Activated naive CD8-positive, alpha-beta T cell treated with anti-CD3 and anti-CD28 coated beads, Interleukin-2, amount 10 ng/mL, durations not matched to agents 7 days and 5 days (primary cell): Measurements from ENCODE around the gene PROSER3. TPM values are rescaled to one million over a fixed set of nuclear protein-coding genes. Genes with fewer than 3 reads are reported as not detected.

ENCODE experiments used
- ATAC-seq: fragments of 150-1000 bp; cut with Tn5 transposase; one replicate; pipeline ENCODE4 v1.10.0; 2021; ENCODE audit warnings: low read depth, moderate library complexity
- POLR2A ChIA-PET: fragments of 350-600 bp; sonication (Branson Sonifier 250); formaldehyde crosslinking; loops from one replicate; lab custom pipeline; 2021; ENCODE audit warnings: antibody characterized with exemption; lab: Charles Lee
- DNase-seq: peaks from one replicate; pipeline ENCODE4 v3.0.0; 2021
- H3K27ac Mint-ChIP-seq: one replicate; pipeline ENCODE4 v1.8.0; 2022; ENCODE audit warnings: mild to moderate bottlenecking, mixed read lengths
- H3K27me3 Mint-ChIP-seq: one replicate; pipeline ENCODE4 v1.8.0; 2022; ENCODE audit warnings: mild to moderate bottlenecking, moderate library complexity, mixed read lengths
- H3K36me3 Mint-ChIP-seq: one replicate; pipeline ENCODE4 v1.8.0; 2021; ENCODE audit warnings: mild to moderate bottlenecking, mixed read lengths
- H3K4me1 Mint-ChIP-seq: one replicate; pipeline ENCODE4 v1.8.0; 2021; ENCODE audit warnings: mixed read lengths
- H3K4me3 Mint-ChIP-seq: one replicate; pipeline ENCODE4 v1.8.0; 2022; ENCODE audit warnings: mild to moderate bottlenecking, moderate library complexity, mixed read lengths
- H3K9me3 Mint-ChIP-seq: one replicate; pipeline ENCODE4 v1.8.0; 2021; ENCODE audit warnings: mixed read lengths
- total RNA-seq, 2 experiments: library from RNA; stranded (reverse); gene quantifications; one replicate each; pipeline ENCODE4 v1.2.3, GENCODE V29; 2021

Gene PROSER3
- total RNA-seq, 2 experiments from 2014 or later: 53.0 to 59.9 TPM

DNA sequence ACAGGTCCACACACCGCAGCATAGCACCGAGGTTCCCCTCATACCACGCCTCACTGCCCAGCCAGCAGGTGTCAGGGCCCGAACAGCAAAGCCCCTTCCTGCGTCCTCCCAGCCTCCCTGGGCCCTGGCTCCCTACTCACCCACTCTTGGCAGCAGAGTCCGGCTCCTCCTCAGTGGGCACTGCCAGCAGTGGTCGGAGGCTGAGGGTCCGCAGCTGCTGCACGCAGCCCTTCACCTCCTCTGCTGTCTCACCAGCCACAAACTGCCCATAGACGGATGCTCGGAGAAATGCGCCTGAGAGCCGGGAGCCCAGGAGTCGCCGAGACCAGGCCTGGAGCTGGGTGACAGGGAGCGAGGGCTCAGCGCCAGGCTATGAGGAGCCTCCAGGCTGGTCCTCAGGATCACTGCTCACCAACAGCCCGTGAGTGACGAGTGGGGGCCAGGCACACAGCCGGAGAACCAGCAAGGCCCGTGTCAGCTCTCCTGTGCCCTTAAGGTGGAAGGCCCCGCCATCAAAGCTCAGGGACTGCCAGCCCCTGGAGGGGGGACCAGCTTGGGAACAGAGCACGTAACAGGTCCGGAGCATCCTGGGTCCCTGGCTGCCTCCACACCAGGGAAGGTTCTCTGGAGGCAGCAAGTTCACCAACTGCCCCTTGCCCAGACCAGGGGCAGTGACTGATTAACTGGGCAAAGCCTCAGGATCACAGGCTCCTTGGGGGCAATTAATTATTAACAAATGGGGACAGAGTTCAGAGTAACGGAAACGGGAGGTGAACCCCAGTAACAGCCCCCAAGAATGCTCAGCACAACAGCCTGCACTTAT, 54.5 kb downstream of the PROSER3 start, which contains the start of gene PRODH2:
Gene PRODH2, minus strand, starts transcription at position 626 of the 823 bp plus-strand sequence. Its CDS starts 40 bp downstream, at position 586.
- no peaks in the 10 kb centered on the region for H3K36me3 Mint-ChIP-seq
- H3K4me1 Mint-ChIP-seq: no peaks in the 10 kb centered on the region
- ATAC-seq: no peak
- peaks cover 22% of the 10 kb centered on the region for H3K27me3 Mint-ChIP-seq
- DNase-seq: no peak
- POLR2A ChIA-PET: no interaction called here
- no peak within 1 kb of the TSS for H3K4me3 Mint-ChIP-seq
- H3K27ac Mint-ChIP-seq: no peak within 1 kb of the TSS
- H3K9me3 Mint-ChIP-seq: no peaks in the 10 kb centered on the region

DNA sequence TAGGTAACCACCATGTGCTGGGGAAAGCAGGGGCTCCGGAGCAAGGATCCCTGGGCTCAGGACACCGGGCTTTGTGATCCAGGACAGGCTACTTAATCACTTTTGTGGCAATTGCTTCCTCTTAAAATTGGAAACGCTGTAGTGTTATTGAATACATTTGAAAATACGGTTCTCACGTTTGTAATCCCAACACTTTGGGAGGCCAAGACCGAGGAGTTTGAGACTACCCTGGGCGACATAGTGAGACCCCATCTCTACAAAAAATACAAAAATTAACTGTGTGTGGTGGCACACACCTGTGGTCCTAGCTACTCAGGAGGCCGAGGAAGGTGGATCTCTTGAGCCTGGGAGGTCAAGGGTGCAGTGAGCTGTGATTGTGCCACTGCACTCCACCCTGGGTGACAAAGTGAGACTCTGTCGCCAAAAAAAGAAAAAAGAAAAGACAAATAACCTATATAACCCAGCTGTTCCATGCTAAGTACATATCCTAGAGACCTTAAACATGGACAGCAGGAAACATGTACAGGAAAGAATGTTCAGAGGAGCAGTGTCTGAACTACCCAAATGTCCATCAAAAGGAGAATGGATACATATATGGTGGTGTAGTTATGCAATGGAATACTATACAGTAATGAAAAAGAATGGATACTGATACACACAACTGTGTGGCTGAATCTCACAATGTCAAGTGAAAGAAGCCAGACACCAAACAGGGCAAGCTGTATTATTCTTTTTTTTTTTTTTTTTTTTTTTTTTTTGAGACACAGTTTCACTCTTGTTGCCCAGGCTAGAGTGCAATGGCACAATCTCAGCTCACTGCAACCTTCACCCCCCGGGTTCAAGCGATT, 55.3 kb downstream of the PROSER3 start:
- no peaks in the 10 kb centered on the region for H3K4me1 Mint-ChIP-seq
- no peaks in the 10 kb centered on the region for H3K9me3 Mint-ChIP-seq
- H3K27me3 Mint-ChIP-seq: peaks cover 25% of the 10 kb centered on the region
- POLR2A ChIA-PET: no interaction called here
- ATAC-seq (no peak), DNase-seq (no peak)
- H3K27ac Mint-ChIP-seq: no peak overlapping the region
- H3K4me3 Mint-ChIP-seq: no peak overlapping the region
- H3K36me3 Mint-ChIP-seq: no peaks in the 10 kb centered on the region

DNA sequence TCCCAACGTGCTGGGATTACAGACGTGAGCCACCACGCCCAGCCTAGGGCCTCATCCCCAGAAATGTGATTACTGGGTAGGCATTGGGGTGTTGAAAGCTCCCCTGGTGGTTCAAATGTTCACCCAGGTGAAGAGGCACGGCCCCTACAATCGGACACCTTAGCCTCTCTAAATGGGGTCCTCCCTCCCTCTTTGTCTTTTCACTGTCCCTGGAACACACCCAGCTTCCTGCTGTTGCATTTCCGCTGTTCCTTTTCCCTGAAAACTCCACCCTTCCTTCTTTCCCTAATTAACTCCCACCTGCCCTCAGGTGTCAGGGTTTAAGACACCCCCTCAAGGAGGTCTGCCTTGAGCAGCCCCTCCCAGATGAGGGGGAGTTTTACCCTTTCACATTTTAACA, 58.3 kb downstream of the PROSER3 start:
- no peak for ATAC-seq
- POLR2A ChIA-PET: no interaction called here

DNA sequence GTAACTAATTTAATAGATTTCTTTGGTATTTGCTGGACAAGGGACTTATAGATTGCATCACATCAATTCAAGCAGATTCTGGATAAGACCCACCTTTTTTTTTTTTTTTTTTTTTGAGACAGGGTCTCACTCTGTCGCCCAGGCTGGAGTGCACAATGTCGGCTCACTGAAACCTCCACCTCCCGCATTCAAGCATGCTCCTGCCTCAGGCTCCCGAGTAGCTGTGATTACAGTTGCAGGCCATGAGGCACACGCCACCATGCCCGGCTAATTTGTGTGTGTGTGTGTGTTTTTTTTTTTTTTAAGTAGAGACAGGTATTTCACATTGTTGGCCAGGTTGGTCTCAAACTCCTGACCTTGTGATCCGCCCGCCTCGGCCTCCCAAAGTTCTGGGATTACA, 58.9 kb downstream of the PROSER3 start:
- no peak overlapping the region for H3K27ac Mint-ChIP-seq

More for the DNA sequence above, 58.3 kb downstream of the PROSER3 start:
- Mint-ChIP-seq H3K36me3 (no peaks in the 10 kb centered on the region), H3K27me3 (peaks cover 19% of the 10 kb centered on the region), H3K4me1 (peaks cover 5% of the 10 kb centered on the region), H3K9me3 (no peaks in the 10 kb centered on the region), H3K4me3 (no peak overlapping the region), H3K27ac (no peak overlapping the region)
- no peak for DNase-seq

DNA sequence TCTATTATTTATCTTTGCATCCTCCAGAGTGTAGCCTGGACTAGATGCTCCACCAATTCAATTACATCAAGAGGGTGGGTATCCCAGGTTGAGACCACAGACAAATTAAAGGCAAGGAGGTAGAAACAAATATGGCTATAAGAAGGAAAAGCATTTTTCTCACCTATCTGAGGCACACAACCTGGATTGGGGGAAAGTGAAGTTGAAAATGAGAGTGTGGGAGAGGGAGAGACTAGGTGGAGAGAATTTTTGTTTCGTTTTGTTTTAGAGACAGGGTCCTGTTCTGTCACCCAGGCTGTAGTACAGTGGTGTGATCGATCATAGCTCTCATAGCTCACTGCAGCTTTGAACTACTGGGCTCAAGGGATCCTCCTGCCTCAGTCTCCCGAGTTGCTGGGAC, 60.5 kb downstream of the PROSER3 start:
- no peak for ATAC-seq
- POLR2A ChIA-PET: interaction anchor here (0.7 kb wide), 2 partner anchors 170 to 259 kb away, joined by 3 read pairs; partner anchors contain the start of gene COX6B1
- H3K36me3 Mint-ChIP-seq: no peaks in the 10 kb centered on the region
- no peak overlapping the region for H3K27ac Mint-ChIP-seq
- H3K9me3 Mint-ChIP-seq: no peaks in the 10 kb centered on the region
- no peak overlapping the region for H3K4me3 Mint-ChIP-seq
- H3K27me3 Mint-ChIP-seq: peaks cover 27% of the 10 kb centered on the region
- peaks cover 7% of the 10 kb centered on the region for H3K4me1 Mint-ChIP-seq
- no peak for DNase-seq

More for the DNA sequence above, 58.9 kb downstream of the PROSER3 start:
- Mint-ChIP-seq H3K36me3 (no peaks in the 10 kb centered on the region), H3K27me3 (peaks cover 19% of the 10 kb centered on the region), H3K4me1 (peaks cover 5% of the 10 kb centered on the region), H3K4me3 (no peak overlapping the region), H3K9me3 (no peaks in the 10 kb centered on the region)
- POLR2A ChIA-PET: no interaction called here
- ATAC-seq: no peak
- DNase-seq: no peak

Other genes with a start within 250 kb of the PROSER3 start
- gene DMKN, start 244.5 kb upstream of the PROSER3 start, total RNA-seq: 1 to 10 TPM; 2.5 to 3.5 TPM
- gene SBSN, start 229.9 kb upstream of the PROSER3 start, total RNA-seq: not detected
- gene GAPDHS, start 224.7 kb upstream of the PROSER3 start, total RNA-seq: not detected
- gene TMEM147, start 212.6 kb upstream of the PROSER3 start, total RNA-seq: 10 to 100 TPM; 37.2 to 38.2 TPM
- gene ATP4A, start 194.5 kb upstream of the PROSER3 start, total RNA-seq: not detected
- gene PMIS2, start 172.0 kb upstream of the PROSER3 start, total RNA-seq: not detected
- 10 to 100 TPM; 50.5 to 51.7 TPM for gene HAUS5, start 145.4 kb upstream of the PROSER3 start, total RNA-seq
- gene RBM42, start 129.1 kb upstream of the PROSER3 start, total RNA-seq: 10 to 100 TPM; 87.4 to 92.2 TPM
- gene ETV2, start 116.4 kb upstream of the PROSER3 start, total RNA-seq: 1 to 10 TPM; 1.6 to 1.9 TPM
- gene COX6B1, start 109.9 kb upstream of the PROSER3 start, total RNA-seq: 100 to 1,000 TPM; 407 to 412 TPM
- gene UPK1A, start 91.7 kb upstream of the PROSER3 start, total RNA-seq: 1 to 10 TPM in 1 of 2 experiments, under 1 TPM in 1; 0.88 to 1.7 TPM
- gene ZBTB32, start 53.6 kb upstream of the PROSER3 start, total RNA-seq: 10 to 100 TPM; 24.5 to 33.6 TPM
- 10 to 100 TPM; 74.6 to 75.9 TPM for gene KMT2B, start 40.2 kb upstream of the PROSER3 start, total RNA-seq
- 10 to 100 TPM; 63.0 to 63.4 TPM for gene IGFLR1, start 15.7 kb upstream of the PROSER3 start, total RNA-seq
- gene U2AF1L4, start 12.8 kb upstream of the PROSER3 start, total RNA-seq: 10 to 100 TPM; 31.9 to 33.1 TPM
- 10 to 100 TPM; 35.7 to 36.3 TPM for gene PSENEN, start 12.5 kb upstream of the PROSER3 start, total RNA-seq
- gene LIN37, start 9.6 kb upstream of the PROSER3 start, total RNA-seq: 10 to 100 TPM; 18.3 to 22.4 TPM
- under 1 TPM in 1 of 2 experiments, not detected in 1; 0.36 TPM for gene HSPB6, start 1.1 kb upstream of the PROSER3 start, total RNA-seq
- gene ARHGAP33, start 17.4 kb downstream of the PROSER3 start, total RNA-seq: 10 to 100 TPM; 64.4 to 76.5 TPM
- not detected for gene PRODH2, start 54.7 kb downstream of the PROSER3 start, total RNA-seq
- under 1 TPM in 1 of 2 experiments, not detected in 1; 0.40 TPM for gene NPHS1, start 94.3 kb downstream of the PROSER3 start, total RNA-seq
- gene KIRREL2, start 98.7 kb downstream of the PROSER3 start, total RNA-seq: 1 to 10 TPM; 2.9 to 3.0 TPM
- gene APLP1, start 110.4 kb downstream of the PROSER3 start, total RNA-seq: 1 to 10 TPM; 1.2 to 1.4 TPM
- 10 to 100 TPM; 40.7 to 48.7 TPM for gene NFKBID, start 142.4 kb downstream of the PROSER3 start, total RNA-seq
- 100 to 1,000 TPM; 186 to 190 TPM for gene HCST, start 144.4 kb downstream of the PROSER3 start, total RNA-seq
- 10 to 100 TPM; 10.6 to 11.2 TPM for gene TYROBP, start 150.1 kb downstream of the PROSER3 start, total RNA-seq
- gene LRFN3, start 178.2 kb downstream of the PROSER3 start, total RNA-seq: 10 to 100 TPM; 10.7 to 12.4 TPM
- 10 to 100 TPM; 22.2 to 22.8 TPM for gene SDHAF1, start 237.0 kb downstream of the PROSER3 start, total RNA-seq